Activated naive CD8-positive, alpha-beta T cell treated with anti-CD3 and anti-CD28 coated beads, Interleukin-2, amount 10 ng/mL, durations not matched to agents 7 days and 5 days (primary cell): ENCODE results near the gene FLYWCH2. TPM values are rescaled to one million over a fixed set of nuclear protein-coding genes. Genes with fewer than 3 reads are reported as not detected.

Experiments
- ATAC-seq: fragments of 150-1000 bp; cut with Tn5 transposase; one replicate; pipeline ENCODE4 v1.10.0; 2021; ENCODE audit warnings: low read depth, moderate library complexity
- POLR2A ChIA-PET: fragments of 350-600 bp; sonication (Branson Sonifier 250); formaldehyde crosslinking; loops from one replicate; lab custom pipeline; 2021; ENCODE audit warnings: antibody characterized with exemption; lab: Charles Lee
- DNase-seq: peaks from one replicate; pipeline ENCODE4 v3.0.0; 2021
- H3K27ac Mint-ChIP-seq: one replicate; pipeline ENCODE4 v1.8.0; 2022; ENCODE audit warnings: mild to moderate bottlenecking, mixed read lengths
- H3K27me3 Mint-ChIP-seq: one replicate; pipeline ENCODE4 v1.8.0; 2022; ENCODE audit warnings: mild to moderate bottlenecking, moderate library complexity, mixed read lengths
- H3K36me3 Mint-ChIP-seq: one replicate; pipeline ENCODE4 v1.8.0; 2021; ENCODE audit warnings: mild to moderate bottlenecking, mixed read lengths
- H3K4me1 Mint-ChIP-seq: one replicate; pipeline ENCODE4 v1.8.0; 2021; ENCODE audit warnings: mixed read lengths
- H3K4me3 Mint-ChIP-seq: one replicate; pipeline ENCODE4 v1.8.0; 2022; ENCODE audit warnings: mild to moderate bottlenecking, moderate library complexity, mixed read lengths
- H3K9me3 Mint-ChIP-seq: one replicate; pipeline ENCODE4 v1.8.0; 2021; ENCODE audit warnings: mixed read lengths
- total RNA-seq, 2 experiments: library from RNA; stranded (reverse); gene quantifications; one replicate each; pipeline ENCODE4 v1.2.3, GENCODE V29; 2021

FLYWCH2 gene
- total RNA-seq, 2 experiments from 2014 or later: 21.0 to 21.2 TPM

- DNase-seq (no peak), ATAC-seq (no peak)
- POLR2A ChIA-PET: interaction anchor here (0.5 kb wide), 1 partner anchor 62 kb away, joined by 3 read pairs; no protein-coding TSS in a partner anchor
- H3K4me1 Mint-ChIP-seq: peaks cover 3% of the 10 kb centered on the region
- no peak overlapping the region for H3K27ac Mint-ChIP-seq
- H3K4me3 Mint-ChIP-seq: no peak overlapping the region
- peaks cover 8% of the 10 kb centered on the region for H3K27me3 Mint-ChIP-seq
- H3K9me3 Mint-ChIP-seq: peaks cover 15% of the 10 kb centered on the region
- H3K36me3 Mint-ChIP-seq: no peaks in the 10 kb centered on the region
Observed at GRCh38 chr16:2858245-2859025, 24.6 kb upstream of the FLYWCH2 start.

- Mint-ChIP-seq H3K4me1 (peaks cover 5% of the 10 kb centered on the region), H3K4me3 (no peak overlapping the region), H3K27ac (no peak overlapping the region), H3K36me3 (no peaks in the 10 kb centered on the region), H3K27me3 (peaks cover 10% of the 10 kb centered on the region), H3K9me3 (peaks cover 8% of the 10 kb centered on the region)
- POLR2A ChIA-PET: interaction anchor here (1.3 kb wide), 1 partner anchor 30 kb away, joined by 3 read pairs; the partner anchor contains the start of gene ZG16B
- ATAC-seq: no peak
- no peak for DNase-seq
Observed at GRCh38 chr16:2859686-2860265, 23.2 kb upstream of the FLYWCH2 start.

DNA sequence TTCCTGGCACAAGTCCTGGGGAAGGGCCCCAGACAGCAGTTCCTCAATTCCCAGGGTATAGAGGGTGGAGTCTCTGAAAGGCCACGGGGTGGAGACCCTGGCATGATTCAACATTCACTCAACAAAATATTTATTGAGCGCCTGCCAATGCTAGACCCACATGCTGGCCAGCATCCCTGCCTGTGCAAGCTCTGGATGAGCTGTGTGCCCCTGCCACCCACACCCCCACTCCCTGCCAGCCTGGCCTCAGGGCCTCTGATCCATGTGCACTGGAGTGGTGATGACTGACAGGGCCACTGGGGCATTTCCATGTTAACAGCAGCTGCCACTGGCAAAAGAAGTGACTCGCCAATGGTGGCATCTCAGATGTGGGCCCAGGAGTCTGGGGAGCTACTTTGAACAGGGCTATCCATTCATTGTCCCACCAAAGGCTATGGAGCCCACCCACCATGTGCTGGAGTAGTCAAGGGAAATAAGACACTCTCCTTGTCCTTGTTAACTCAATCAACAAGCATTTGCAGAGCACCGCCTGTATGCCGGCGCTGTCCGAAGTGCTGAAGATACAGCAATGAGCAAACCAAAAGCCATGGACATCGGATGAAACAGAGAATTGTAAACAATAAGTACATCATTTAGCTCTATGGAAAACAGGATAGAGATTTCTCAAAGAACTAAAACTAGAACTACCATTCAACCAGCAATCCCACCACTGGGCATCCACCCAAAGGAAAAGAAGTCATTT, 22.0 kb upstream of the FLYWCH2 start:
- Mint-ChIP-seq H3K4me3 (no peak overlapping the region), H3K36me3 (no peaks in the 10 kb centered on the region), H3K9me3 (peaks cover 6% of the 10 kb centered on the region), H3K4me1 (peaks cover 5% of the 10 kb centered on the region), H3K27me3 (peaks cover 10% of the 10 kb centered on the region), H3K27ac (no peak overlapping the region)
- DNase-seq (no peak), ATAC-seq (no peak)
- POLR2A ChIA-PET: interaction anchor here (0.7 kb wide), 1 partner anchor 50 kb away, joined by 3 read pairs; no protein-coding TSS in a partner anchor

- Mint-ChIP-seq H3K9me3 (peaks cover 3% of the 10 kb centered on the region), H3K36me3 (no peaks in the 10 kb centered on the region), H3K4me3 (no peak overlapping the region), H3K27ac (no peak overlapping the region), H3K27me3 (peaks cover 2% of the 10 kb centered on the region), H3K4me1 (peaks cover 19% of the 10 kb centered on the region)
- DNase-seq (no peak), ATAC-seq (no peak)
- POLR2A ChIA-PET: interaction anchor here (0.5 kb wide), 1 partner anchor 39 kb away, joined by 3 read pairs; no protein-coding TSS in a partner anchor
Observed at GRCh38 chr16:2865651-2866050, 17.4 kb upstream of the FLYWCH2 start.

GRCh38 chr16:2866431-2866830, 16.6 kb upstream of the FLYWCH2 start:
- Mint-ChIP-seq H3K9me3 (no peaks in the 10 kb centered on the region), H3K4me3 (peak overlapping the region; percentile 10), H3K27ac (no peak overlapping the region), H3K4me1 (peaks cover 19% of the 10 kb centered on the region), H3K36me3 (no peaks in the 10 kb centered on the region), H3K27me3 (peaks cover 2% of the 10 kb centered on the region)
- POLR2A ChIA-PET: no interaction called here
- DNase-seq (no peak), ATAC-seq (no peak)

DNA sequence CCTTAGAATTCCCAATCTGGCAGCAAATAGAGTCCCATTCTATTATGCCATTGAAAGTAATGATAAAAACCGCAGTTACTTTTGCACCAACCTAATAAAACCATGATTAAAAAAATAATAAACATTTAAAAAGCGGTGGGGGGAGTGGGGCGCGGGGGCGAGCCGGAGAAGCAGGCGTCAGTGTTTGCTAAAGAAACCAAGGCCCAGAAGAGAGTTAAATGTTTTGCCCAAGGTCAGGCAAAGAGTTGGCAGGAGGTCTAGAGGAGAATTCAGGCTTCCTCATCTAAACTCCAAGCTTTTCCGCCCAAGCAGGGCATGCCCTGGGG, 15.4 kb upstream of the FLYWCH2 start:
- DNase-seq: no peak
- Mint-ChIP-seq H3K27me3 (peaks cover 2% of the 10 kb centered on the region), H3K4me3 (peak overlapping the region; percentile 87), H3K9me3 (no peaks in the 10 kb centered on the region), H3K36me3 (no peaks in the 10 kb centered on the region), H3K4me1 (peaks cover 19% of the 10 kb centered on the region), H3K27ac (peak overlapping the region; percentile 87)
- POLR2A ChIA-PET: interaction anchor here (0.5 to 2.0 kb wide), 8 partner anchors 15 to 180 kb away, joined by 3 to 19 read pairs (median 5); partner anchors contain the start of genes FLYWCH1 and FLYWCH2
- no peak for ATAC-seq

GRCh38 chr16:2867987-2868789, 14.8 kb upstream of the FLYWCH2 start:
- H3K36me3 Mint-ChIP-seq: no peaks in the 10 kb centered on the region
- ATAC-seq: peak; percentile 95
- H3K27ac Mint-ChIP-seq: peak overlapping the region; percentile 87

DNA sequence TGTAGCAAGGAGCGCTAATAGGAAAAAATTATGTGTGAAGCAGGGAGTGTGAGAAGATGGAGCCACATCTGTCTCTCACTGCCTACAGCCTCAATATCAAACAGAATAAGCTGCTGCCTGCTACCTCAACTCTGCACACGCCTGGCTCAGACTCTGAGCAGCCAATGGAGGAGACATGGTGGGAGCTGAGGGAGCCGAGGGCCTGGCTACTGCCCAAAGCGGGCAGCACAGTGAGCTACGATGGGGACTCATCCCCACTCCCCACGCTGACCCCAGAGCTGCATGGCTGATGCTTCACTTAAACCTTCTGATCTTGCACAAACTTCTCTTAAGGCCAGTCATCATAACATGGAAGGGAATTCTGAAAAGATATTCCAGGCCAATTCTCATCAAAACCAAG, 11.1 kb upstream of the FLYWCH2 start:
- no peak for ATAC-seq
- POLR2A ChIA-PET: interaction anchor here (1.0 kb wide), 1 partner anchor 9 kb away, joined by 4 read pairs; no protein-coding TSS in a partner anchor

More at GRCh38 chr16:2867987-2868789, 14.8 kb upstream of the FLYWCH2 start:
- H3K4me1 Mint-ChIP-seq: peaks cover 19% of the 10 kb centered on the region
- H3K4me3 Mint-ChIP-seq: peak overlapping the region; percentile 87
- DNase-seq: peak; percentile 96
- POLR2A ChIA-PET: interaction anchor here (0.5 to 2.0 kb wide), 12 partner anchors 15 to 181 kb away, joined by 3 to 19 read pairs (median 4); partner anchors contain the start of genes FLYWCH1 and FLYWCH2
- no peaks in the 10 kb centered on the region for H3K9me3 Mint-ChIP-seq
- H3K27me3 Mint-ChIP-seq: peaks cover 2% of the 10 kb centered on the region

DNA sequence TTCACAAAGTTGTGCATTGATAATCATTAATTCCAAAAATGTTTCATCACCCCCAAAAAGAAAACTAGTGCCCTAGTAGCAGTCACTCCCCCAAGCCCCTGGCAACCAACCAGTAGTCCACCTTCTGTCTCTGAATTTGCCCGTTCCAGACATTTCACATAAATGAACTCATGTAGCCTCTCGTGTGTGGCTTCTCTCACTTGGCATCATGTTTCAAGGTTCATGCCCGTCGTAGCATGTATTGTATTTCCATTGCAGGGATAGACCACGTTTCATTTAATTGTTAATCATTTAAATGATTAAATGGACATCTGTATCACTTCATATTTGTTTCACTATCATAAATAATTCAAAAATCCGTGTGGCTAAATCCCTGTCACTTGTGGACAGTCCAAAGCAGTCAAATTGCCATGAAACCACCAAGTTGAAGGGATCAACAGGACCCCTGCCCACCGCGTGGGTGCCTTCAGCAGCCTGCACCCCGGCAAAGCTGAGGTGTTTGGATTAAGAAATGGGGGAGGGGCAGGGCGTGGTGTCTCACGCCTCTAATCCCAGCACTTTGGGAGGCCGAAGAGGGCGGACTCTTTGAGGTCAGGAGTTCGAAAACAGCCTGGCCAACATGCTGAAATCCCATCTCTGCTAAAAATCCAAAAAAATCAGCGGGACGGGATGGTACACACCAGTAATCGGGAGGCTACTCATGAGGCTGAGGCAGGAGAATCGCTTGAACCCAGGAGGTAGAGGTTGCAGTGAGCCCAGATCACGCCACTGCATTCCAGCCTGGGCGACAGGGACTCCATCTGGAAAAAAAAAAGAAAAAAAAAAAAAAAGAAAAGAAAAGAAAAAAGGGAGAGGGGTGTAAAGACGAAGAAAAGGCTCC, 8.7 kb upstream of the FLYWCH2 start:
- no peak overlapping the region for H3K4me3 Mint-ChIP-seq
- peaks cover 11% of the 10 kb centered on the region for H3K27me3 Mint-ChIP-seq
- H3K36me3 Mint-ChIP-seq: no peaks in the 10 kb centered on the region
- no peaks in the 10 kb centered on the region for H3K9me3 Mint-ChIP-seq
- DNase-seq (no peak), ATAC-seq (peak; percentile 6)
- H3K27ac Mint-ChIP-seq: no peak overlapping the region
- H3K4me1 Mint-ChIP-seq: peaks cover 1% of the 10 kb centered on the region
- POLR2A ChIA-PET: no interaction called here

More for the DNA sequence above, 11.1 kb upstream of the FLYWCH2 start:
- H3K27me3 Mint-ChIP-seq: peaks cover 8% of the 10 kb centered on the region
- no peaks in the 10 kb centered on the region for H3K36me3 Mint-ChIP-seq
- H3K27ac Mint-ChIP-seq: no peak overlapping the region
- no peak for DNase-seq
- no peaks in the 10 kb centered on the region for H3K9me3 Mint-ChIP-seq
- H3K4me3 Mint-ChIP-seq: no peak overlapping the region
- peaks cover 11% of the 10 kb centered on the region for H3K4me1 Mint-ChIP-seq

DNA sequence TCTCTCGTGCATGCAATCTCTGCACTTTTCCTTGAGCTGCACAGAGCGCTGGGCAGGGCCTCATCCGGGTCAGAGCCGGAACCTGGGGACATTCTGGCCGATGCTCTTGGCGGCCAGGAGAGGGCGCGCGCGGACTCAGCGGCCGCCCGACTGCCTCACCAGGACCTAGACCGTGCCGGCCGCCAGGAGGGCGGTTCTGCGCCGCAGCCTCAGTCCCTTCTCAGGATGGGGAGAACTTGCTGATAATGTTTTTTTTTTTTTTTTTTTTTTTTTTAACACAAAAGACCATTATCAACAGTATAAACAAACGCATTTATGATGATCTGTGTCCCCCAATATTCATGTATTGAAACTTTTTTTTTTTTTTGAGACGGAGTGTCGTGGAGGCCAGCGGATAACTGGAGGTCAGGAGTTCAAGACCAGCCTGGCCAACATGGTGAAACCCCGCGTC, 8.1 kb upstream of the FLYWCH2 start:
- POLR2A ChIA-PET: no interaction called here
- Mint-ChIP-seq H3K4me1 (peaks cover 1% of the 10 kb centered on the region), H3K4me3 (no peak overlapping the region), H3K27me3 (peaks cover 11% of the 10 kb centered on the region), H3K27ac (no peak overlapping the region), H3K36me3 (no peaks in the 10 kb centered on the region), H3K9me3 (peaks cover 2% of the 10 kb centered on the region)
- peak; percentile 71 for DNase-seq
- peak; percentile 99 for ATAC-seq

GRCh38 chr16:2879854-2880508, 3.0 kb upstream of the FLYWCH2 start:
- POLR2A ChIA-PET: no interaction called here
- no peak overlapping the region for H3K27ac Mint-ChIP-seq

More at GRCh38 chr16:2879854-2880508, 3.0 kb upstream of the FLYWCH2 start:
- no peak for DNase-seq
- Mint-ChIP-seq H3K4me1 (peaks cover 15% of the 10 kb centered on the region), H3K4me3 (no peak overlapping the region), H3K27me3 (peaks cover 14% of the 10 kb centered on the region), H3K36me3 (no peaks in the 10 kb centered on the region), H3K9me3 (peaks cover 2% of the 10 kb centered on the region)
- ATAC-seq: no peak
